Measurements from ENCODE around the gene TP73.

- TF ChIP-seq, protein P1, sequence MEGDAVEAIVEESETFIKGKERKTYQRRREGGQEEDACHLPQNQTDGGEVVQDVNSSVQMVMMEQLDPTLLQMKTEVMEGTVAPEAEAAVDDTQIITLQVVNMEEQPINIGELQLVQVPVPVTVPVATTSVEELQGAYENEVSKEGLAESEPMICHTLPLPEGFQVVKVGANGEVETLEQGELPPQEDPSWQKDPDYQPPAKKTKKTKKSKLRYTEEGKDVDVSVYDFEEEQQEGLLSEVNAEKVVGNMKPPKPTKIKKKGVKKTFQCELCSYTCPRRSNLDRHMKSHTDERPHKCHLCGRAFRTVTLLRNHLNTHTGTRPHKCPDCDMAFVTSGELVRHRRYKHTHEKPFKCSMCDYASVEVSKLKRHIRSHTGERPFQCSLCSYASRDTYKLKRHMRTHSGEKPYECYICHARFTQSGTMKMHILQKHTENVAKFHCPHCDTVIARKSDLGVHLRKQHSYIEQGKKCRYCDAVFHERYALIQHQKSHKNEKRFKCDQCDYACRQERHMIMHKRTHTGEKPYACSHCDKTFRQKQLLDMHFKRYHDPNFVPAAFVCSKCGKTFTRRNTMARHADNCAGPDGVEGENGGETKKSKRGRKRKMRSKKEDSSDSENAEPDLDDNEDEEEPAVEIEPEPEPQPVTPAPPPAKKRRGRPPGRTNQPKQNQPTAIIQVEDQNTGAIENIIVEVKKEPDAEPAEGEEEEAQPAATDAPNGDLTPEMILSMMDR (conservative IDR thresholded peaks at IDR 0.05): no peak
- no peak for TF ChIP-seq EZH2 (IDR thresholded peaks at IDR 0.05; ENCODE audit: low read depth)
Measured at GRCh38 chr1:3664700-3665375, 12.5 kb downstream of the TP73 start.
